ENCODE data around the gene PLK5.
"Not testable (repeated sequence)": the region's sequence is repeated elsewhere in the genome, so short reads cannot be mapped to it uniquely, and the experiment has no call there.

Gene PLK5

GRCh38 chr19:1510442-1510806 is 13.5 kb upstream of the PLK5 start:
- H3K27ac Mint-ChIP-seq = no peak overlapping the region
- no peak overlapping the region for H3K4me3 Mint-ChIP-seq

GRCh38 chr19:1510807-1511206 is 13.1 kb upstream of the PLK5 start:
- H3K9me3 Mint-ChIP-seq = no peaks in the 10 kb centered on the region
- no peak overlapping the region for H3K27ac Mint-ChIP-seq
- peaks cover 3% of the 10 kb centered on the region for H3K27me3 Mint-ChIP-seq
- peaks cover 2% of the 10 kb centered on the region for H3K36me3 Mint-ChIP-seq (ENCODE audit: low read depth)
- no peak overlapping the region for H3K4me3 Mint-ChIP-seq
- peaks cover 25% of the 10 kb centered on the region for H3K4me1 Mint-ChIP-seq (ENCODE audit: low read depth)
- DNase-seq = no peak

More at GRCh38 chr19:1510442-1510806, 13.5 kb upstream of the PLK5 start:
- H3K4me1 Mint-ChIP-seq (ENCODE audit: low read depth) = peaks cover 25% of the 10 kb centered on the region
- peaks cover 3% of the 10 kb centered on the region for H3K27me3 Mint-ChIP-seq
- H3K9me3 Mint-ChIP-seq = no peaks in the 10 kb centered on the region
- no peak for DNase-seq
- peaks cover 4% of the 10 kb centered on the region for H3K36me3 Mint-ChIP-seq (ENCODE audit: low read depth)

GRCh38 chr19:1511318-1512317 is 12.3 kb upstream of the PLK5 start:
- Mint-ChIP-seq H3K27ac (no peak overlapping the region), H3K4me1 (ENCODE audit: low read depth) (peaks cover 23% of the 10 kb centered on the region), H3K27me3 (peaks cover 3% of the 10 kb centered on the region), H3K4me3 (peak overlapping the region; percentile 77), H3K36me3 (ENCODE audit: low read depth) (peaks cover 2% of the 10 kb centered on the region), H3K9me3 (no peaks in the 10 kb centered on the region)
- no peak for DNase-seq

- Mint-ChIP-seq H3K27ac (peak within 1 kb of the TSS; percentile 40), H3K36me3 (ENCODE audit: low read depth) (peaks cover 2% of the 10 kb centered on the region), H3K9me3 (no peaks in the 10 kb centered on the region), H3K4me1 (ENCODE audit: low read depth) (peaks cover 19% of the 10 kb centered on the region), H3K27me3 (peaks cover 3% of the 10 kb centered on the region), H3K4me3 (peak within 1 kb of the TSS; percentile 77)
- peak; percentile 81 for DNase-seq
Observed at GRCh38 chr19:1512671-1513498, 11.0 kb upstream of the PLK5 start, which contains the start of gene ADAMTSL5. TSS of gene ADAMTSL5 (minus strand) at chr19:1513019. CDS start at chr19:1510943, 2,076 bp downstream.

- Mint-ChIP-seq H3K9me3 (no peaks in the 10 kb centered on the region), H3K4me1 (ENCODE audit: low read depth) (peaks cover 16% of the 10 kb centered on the region), H3K27ac (no peak overlapping the region), H3K36me3 (ENCODE audit: low read depth) (peaks cover 2% of the 10 kb centered on the region), H3K27me3 (peaks cover 3% of the 10 kb centered on the region), H3K4me3 (peak overlapping the region; percentile 12)
- peak; percentile 77 for DNase-seq
Observed at GRCh38 chr19:1513499-1514294, 10.2 kb upstream of the PLK5 start.

- Mint-ChIP-seq H3K36me3 (ENCODE audit: low read depth) (peaks cover 2% of the 10 kb centered on the region), H3K4me1 (ENCODE audit: low read depth) (peaks cover 16% of the 10 kb centered on the region), H3K9me3 (no peaks in the 10 kb centered on the region), H3K27me3 (peaks cover 3% of the 10 kb centered on the region), H3K27ac (no peak overlapping the region), H3K4me3 (no peak overlapping the region)
- DNase-seq = no peak
Observed at GRCh38 chr19:1514295-1514661, 9.6 kb upstream of the PLK5 start.

- Mint-ChIP-seq H3K36me3 (ENCODE audit: low read depth) (no peaks in the 10 kb centered on the region), H3K9me3 (no peaks in the 10 kb centered on the region), H3K27me3 (peaks cover 3% of the 10 kb centered on the region), H3K4me1 (ENCODE audit: low read depth) (peaks cover 10% of the 10 kb centered on the region), H3K27ac (no peak overlapping the region), H3K4me3 (no peak overlapping the region)
- DNase-seq = no peak
Observed at GRCh38 chr19:1514986-1515721, 8.7 kb upstream of the PLK5 start.

GRCh38 chr19:1516395-1516753 is 7.5 kb upstream of the PLK5 start:
- Mint-ChIP-seq H3K4me1 (ENCODE audit: low read depth) (peaks cover 7% of the 10 kb centered on the region), H3K4me3 (no peak overlapping the region), H3K27ac (no peak overlapping the region), H3K27me3 (peaks cover 3% of the 10 kb centered on the region), H3K36me3 (ENCODE audit: low read depth) (no peaks in the 10 kb centered on the region), H3K9me3 (no peaks in the 10 kb centered on the region)
- no peak for DNase-seq

- Mint-ChIP-seq H3K4me3 (no peak overlapping the region), H3K4me1 (ENCODE audit: low read depth) (no peaks in the 10 kb centered on the region), H3K9me3 (no peaks in the 10 kb centered on the region), H3K36me3 (ENCODE audit: low read depth) (no peaks in the 10 kb centered on the region), H3K27me3 (peaks cover 16% of the 10 kb centered on the region), H3K27ac (no peak overlapping the region)
- no peak for DNase-seq
Observed at GRCh38 chr19:1518471-1518870, 5.4 kb upstream of the PLK5 start.

- H3K36me3 Mint-ChIP-seq (ENCODE audit: low read depth); H3K4me1 Mint-ChIP-seq (ENCODE audit: low read depth); DNase-seq; H3K4me3 Mint-ChIP-seq; H3K9me3 Mint-ChIP-seq; H3K27ac Mint-ChIP-seq: not testable (repeated sequence)
- H3K27me3 Mint-ChIP-seq = peaks cover 21% of the 10 kb centered on the region
Observed at GRCh38 chr19:1519802-1520201, 4.1 kb upstream of the PLK5 start.

GRCh38 chr19:1520203-1520780 is 3.6 kb upstream of the PLK5 start:
- H3K36me3 Mint-ChIP-seq (ENCODE audit: low read depth) = no peaks in the 10 kb centered on the region
- H3K4me1 Mint-ChIP-seq (ENCODE audit: low read depth) = peaks cover 7% of the 10 kb centered on the region
- H3K4me3 Mint-ChIP-seq = no peak overlapping the region
- no peak overlapping the region for H3K27ac Mint-ChIP-seq
- no peaks in the 10 kb centered on the region for H3K9me3 Mint-ChIP-seq
- no peak for DNase-seq
- peaks cover 26% of the 10 kb centered on the region for H3K27me3 Mint-ChIP-seq

- H3K9me3 Mint-ChIP-seq = no peaks in the 10 kb centered on the region
- no peak overlapping the region for H3K4me3 Mint-ChIP-seq
- no peak overlapping the region for H3K27ac Mint-ChIP-seq
- no peaks in the 10 kb centered on the region for H3K36me3 Mint-ChIP-seq (ENCODE audit: low read depth)
- DNase-seq = no peak
- peaks cover 7% of the 10 kb centered on the region for H3K4me1 Mint-ChIP-seq (ENCODE audit: low read depth)
- peaks cover 38% of the 10 kb centered on the region for H3K27me3 Mint-ChIP-seq
Observed at GRCh38 chr19:1521636-1522035, 2.2 kb upstream of the PLK5 start.

GRCh38 chr19:1522061-1522460 is 1.8 kb upstream of the PLK5 start:
- no peaks in the 10 kb centered on the region for H3K36me3 Mint-ChIP-seq (ENCODE audit: low read depth)
- H3K4me1 Mint-ChIP-seq (ENCODE audit: low read depth) = peaks cover 7% of the 10 kb centered on the region
- no peak overlapping the region for H3K27ac Mint-ChIP-seq
- no peaks in the 10 kb centered on the region for H3K9me3 Mint-ChIP-seq
- no peak overlapping the region for H3K4me3 Mint-ChIP-seq
- H3K27me3 Mint-ChIP-seq = peaks cover 42% of the 10 kb centered on the region
- no peak for DNase-seq
